ENCODE measurements around the gene AOPEP.

DNA sequence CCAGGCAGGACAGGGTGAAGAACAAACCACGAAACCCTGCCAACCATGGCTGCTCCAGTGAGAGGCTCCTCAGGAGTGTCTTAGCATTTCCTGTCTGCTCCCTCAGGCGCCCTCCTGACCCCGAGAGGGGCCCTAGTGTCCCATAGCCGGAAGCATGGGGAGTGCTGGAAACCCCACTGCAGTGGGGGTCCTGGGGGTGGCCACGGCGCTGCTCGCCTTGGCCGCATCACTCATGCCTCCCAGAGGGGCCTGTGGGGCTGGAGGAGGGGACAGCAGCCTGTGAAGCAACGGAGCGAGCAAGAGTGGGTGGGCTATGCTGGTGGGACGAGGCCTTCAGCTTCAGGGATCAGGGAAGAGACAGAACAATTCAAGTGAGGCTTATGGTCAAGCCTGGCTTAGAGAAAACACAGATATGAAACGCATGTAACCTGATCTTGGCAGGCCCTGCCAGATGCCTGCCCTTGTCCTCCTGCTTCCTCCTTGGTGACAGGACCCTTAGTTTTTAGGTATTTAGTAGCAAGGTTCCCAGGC is 372.0 kb downstream of the AOPEP start:
- TF ChIP-seq, protein P1, sequence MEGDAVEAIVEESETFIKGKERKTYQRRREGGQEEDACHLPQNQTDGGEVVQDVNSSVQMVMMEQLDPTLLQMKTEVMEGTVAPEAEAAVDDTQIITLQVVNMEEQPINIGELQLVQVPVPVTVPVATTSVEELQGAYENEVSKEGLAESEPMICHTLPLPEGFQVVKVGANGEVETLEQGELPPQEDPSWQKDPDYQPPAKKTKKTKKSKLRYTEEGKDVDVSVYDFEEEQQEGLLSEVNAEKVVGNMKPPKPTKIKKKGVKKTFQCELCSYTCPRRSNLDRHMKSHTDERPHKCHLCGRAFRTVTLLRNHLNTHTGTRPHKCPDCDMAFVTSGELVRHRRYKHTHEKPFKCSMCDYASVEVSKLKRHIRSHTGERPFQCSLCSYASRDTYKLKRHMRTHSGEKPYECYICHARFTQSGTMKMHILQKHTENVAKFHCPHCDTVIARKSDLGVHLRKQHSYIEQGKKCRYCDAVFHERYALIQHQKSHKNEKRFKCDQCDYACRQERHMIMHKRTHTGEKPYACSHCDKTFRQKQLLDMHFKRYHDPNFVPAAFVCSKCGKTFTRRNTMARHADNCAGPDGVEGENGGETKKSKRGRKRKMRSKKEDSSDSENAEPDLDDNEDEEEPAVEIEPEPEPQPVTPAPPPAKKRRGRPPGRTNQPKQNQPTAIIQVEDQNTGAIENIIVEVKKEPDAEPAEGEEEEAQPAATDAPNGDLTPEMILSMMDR (IDR thresholded peaks at IDR 0.05; ENCODE audit: extremely low read depth in 1 of 2, insufficient read depth in 1 of 2, low read depth in 1 of 2, low read length in 2 of 2), result no peak
- TF ChIP-seq, protein P2, sequence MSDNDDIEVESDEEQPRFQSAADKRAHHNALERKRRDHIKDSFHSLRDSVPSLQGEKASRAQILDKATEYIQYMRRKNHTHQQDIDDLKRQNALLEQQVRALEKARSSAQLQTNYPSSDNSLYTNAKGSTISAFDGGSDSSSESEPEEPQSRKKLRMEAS (IDR thresholded peaks at IDR 0.05; ENCODE audit: insufficient read depth, insufficient read length), result no peak
- TF ChIP-seq POLR2AphosphoS5 (IDR thresholded peaks at IDR 0.05; ENCODE audit: insufficient read depth, low read depth, low read length) (no peak), POLR2A (IDR thresholded peaks at IDR 0.05; ENCODE audit: low read depth, low read length) (no peak), EZH2 (IDR thresholded peaks at IDR 0.05; ENCODE audit: borderline replicate concordance, low read depth, low read length, severe bottlenecking) (no peak), MYC (IDR thresholded peaks at IDR 0.05; ENCODE audit: low read depth, low read length) (no peak), FOS (IDR thresholded peaks at IDR 0.05; ENCODE audit: borderline replicate concordance, insufficient read depth, low read length) (no peak), JUN (IDR thresholded peaks at IDR 0.05; ENCODE audit: borderline replicate concordance, insufficient read depth, insufficient read length, low read depth) (no peak)

All from endothelial cell of umbilical vein (primary cell).